ENCODE data around the gene KIAA1191. TPM values are rescaled to one million over a fixed set of nuclear protein-coding genes. Genes with fewer than 3 reads are reported as not detected.

Gene KIAA1191
- total RNA-seq, 2 experiments from 2014 or later = 64.8 TPM

DNA sequence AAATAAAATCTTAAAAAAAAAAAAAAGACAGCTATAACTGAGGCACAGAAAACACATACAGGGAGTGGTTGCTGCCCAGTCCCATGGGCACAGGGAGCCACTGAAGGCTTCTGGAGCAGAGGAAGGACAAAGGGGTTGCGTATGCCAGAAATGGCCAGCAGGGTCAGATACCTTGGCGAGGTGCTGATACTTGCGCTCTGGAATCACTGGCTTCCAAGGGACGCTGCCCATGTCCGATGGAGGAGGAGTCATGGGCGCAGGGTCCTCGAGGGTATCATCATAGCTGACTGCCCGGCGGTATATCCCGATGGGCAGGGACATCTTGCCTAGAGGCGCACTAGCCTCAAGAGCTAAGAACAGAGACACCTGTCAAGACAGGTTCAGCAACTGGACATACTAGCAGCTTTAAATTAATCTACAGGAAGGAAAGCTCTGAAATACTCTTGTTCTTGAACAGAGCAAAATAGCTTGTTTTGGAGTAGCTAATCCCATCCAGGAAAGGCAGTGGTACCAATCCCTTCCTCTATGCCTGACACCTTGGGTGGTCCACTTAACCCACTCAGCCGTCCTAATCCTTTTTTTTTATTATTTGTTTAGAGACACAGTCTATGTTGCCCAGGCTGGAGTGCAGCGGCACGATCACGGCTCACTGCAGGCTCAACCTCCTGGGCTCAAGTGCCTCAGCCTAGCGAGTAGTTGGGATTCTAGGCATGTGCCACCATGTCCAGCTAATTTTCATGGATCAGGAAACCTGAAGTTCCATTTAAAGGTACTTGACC, 6.0 kb downstream of the KIAA1191 start:
- intact Hi-C loops (cut with DNase I, micrococcal nuclease) = no loop called here
- ATAC-seq (ENCODE audit: poor library complexity) = no peak

DNA sequence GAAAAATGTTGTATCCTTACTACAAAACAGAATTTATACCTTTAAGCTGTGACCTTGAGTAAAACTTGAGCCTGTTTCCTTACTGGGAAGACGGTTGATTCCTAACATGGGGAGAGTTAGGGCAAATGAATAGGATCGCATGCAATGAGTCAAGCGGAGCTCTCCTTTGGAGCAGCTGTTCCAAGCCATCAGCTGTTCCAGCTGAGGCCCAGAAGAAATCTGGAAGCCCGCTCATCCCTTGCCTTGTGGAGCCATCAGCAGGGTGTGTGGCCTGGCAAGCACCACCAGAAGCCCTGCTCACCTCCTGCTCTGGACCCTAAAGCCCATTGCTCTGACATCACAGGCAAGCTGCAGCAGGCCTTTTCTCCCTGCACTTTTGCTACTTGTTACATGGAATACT, 8.0 kb downstream of the KIAA1191 start:
- peaks cover 33% of the 10 kb centered on the region for H3K4me1 Mint-ChIP-seq (ENCODE audit: low read depth)
- H3K27me3 Mint-ChIP-seq = no peaks in the 10 kb centered on the region
- Histone ChIP-seq H3K27me3 (ENCODE audit: control insufficient read depth in 1 of 2, insufficient read depth in 2 of 2, low read length in 2 of 2) (no peaks in the 10 kb centered on the region), H3K4me1 (ENCODE audit: insufficient read depth, low read length) (peaks cover 3% of the 10 kb centered on the region), H3K9me3 (ENCODE audit: control insufficient read depth in 1 of 2, insufficient read depth in 1 of 2, low read length in 2 of 2) (no peaks in the 10 kb centered on the region), H3K4me3 (ENCODE audit: low read length) (no peak overlapping the region), H3K36me3 (ENCODE audit: insufficient read depth, low read length) (peaks cover 94% of the 10 kb centered on the region), H3K27ac (ENCODE audit: low read depth in 1 of 2, low read length in 2 of 2) (no peak overlapping the region)
- intact Hi-C loops (cut with DNase I, micrococcal nuclease) = no loop called here
- H3K36me3 Mint-ChIP-seq (ENCODE audit: low read depth) = peaks cover 98% of the 10 kb centered on the region
- ChIA-PET POLR2A (no interaction called here), CTCF (no interaction called here)
- peak overlapping the region; percentile 22 for H3K27ac Mint-ChIP-seq
- no peak for ATAC-seq (ENCODE audit: poor library complexity)
- H3K4me3 Mint-ChIP-seq = no peak overlapping the region
- TF ChIP-seq, protein P1, sequence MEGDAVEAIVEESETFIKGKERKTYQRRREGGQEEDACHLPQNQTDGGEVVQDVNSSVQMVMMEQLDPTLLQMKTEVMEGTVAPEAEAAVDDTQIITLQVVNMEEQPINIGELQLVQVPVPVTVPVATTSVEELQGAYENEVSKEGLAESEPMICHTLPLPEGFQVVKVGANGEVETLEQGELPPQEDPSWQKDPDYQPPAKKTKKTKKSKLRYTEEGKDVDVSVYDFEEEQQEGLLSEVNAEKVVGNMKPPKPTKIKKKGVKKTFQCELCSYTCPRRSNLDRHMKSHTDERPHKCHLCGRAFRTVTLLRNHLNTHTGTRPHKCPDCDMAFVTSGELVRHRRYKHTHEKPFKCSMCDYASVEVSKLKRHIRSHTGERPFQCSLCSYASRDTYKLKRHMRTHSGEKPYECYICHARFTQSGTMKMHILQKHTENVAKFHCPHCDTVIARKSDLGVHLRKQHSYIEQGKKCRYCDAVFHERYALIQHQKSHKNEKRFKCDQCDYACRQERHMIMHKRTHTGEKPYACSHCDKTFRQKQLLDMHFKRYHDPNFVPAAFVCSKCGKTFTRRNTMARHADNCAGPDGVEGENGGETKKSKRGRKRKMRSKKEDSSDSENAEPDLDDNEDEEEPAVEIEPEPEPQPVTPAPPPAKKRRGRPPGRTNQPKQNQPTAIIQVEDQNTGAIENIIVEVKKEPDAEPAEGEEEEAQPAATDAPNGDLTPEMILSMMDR (IDR thresholded peaks at IDR 0.05) = no peak
- DNase-seq = no peak
- no peaks in the 10 kb centered on the region for H3K9me3 Mint-ChIP-seq

More for the DNA sequence above, 6.0 kb downstream of the KIAA1191 start:
- Mint-ChIP-seq H3K36me3 (ENCODE audit: low read depth) (peaks cover 85% of the 10 kb centered on the region), H3K4me1 (ENCODE audit: low read depth) (peaks cover 41% of the 10 kb centered on the region), H3K27me3 (no peaks in the 10 kb centered on the region), H3K4me3 (no peak overlapping the region), H3K27ac (no peak overlapping the region), H3K9me3 (no peaks in the 10 kb centered on the region)
- no peaks in the 10 kb centered on the region for H3K9me3 ChIP-seq (ENCODE audit: control insufficient read depth in 1 of 2, insufficient read depth in 1 of 2, low read length in 2 of 2)
- no peak overlapping the region for H3K27ac ChIP-seq (ENCODE audit: low read depth in 1 of 2, low read length in 2 of 2)
- POLR2A ChIA-PET = interaction anchor here (1.5 kb wide), 1 partner anchor 92 kb away, joined by 3 read pairs; no protein-coding TSS in a partner anchor
- DNase-seq = no peak
- no peaks in the 10 kb centered on the region for H3K27me3 ChIP-seq (ENCODE audit: control insufficient read depth in 1 of 2, insufficient read depth in 2 of 2, low read length in 2 of 2)
- H3K36me3 ChIP-seq (ENCODE audit: insufficient read depth, low read length) = peaks cover 80% of the 10 kb centered on the region
- no peak overlapping the region for H3K4me3 ChIP-seq (ENCODE audit: low read length)
- TF ChIP-seq, protein P1 (IDR thresholded peaks at IDR 0.05) = no peak
- CTCF ChIA-PET = no interaction called here
- H3K4me1 ChIP-seq (ENCODE audit: insufficient read depth, low read length) = peaks cover 13% of the 10 kb centered on the region

DNA sequence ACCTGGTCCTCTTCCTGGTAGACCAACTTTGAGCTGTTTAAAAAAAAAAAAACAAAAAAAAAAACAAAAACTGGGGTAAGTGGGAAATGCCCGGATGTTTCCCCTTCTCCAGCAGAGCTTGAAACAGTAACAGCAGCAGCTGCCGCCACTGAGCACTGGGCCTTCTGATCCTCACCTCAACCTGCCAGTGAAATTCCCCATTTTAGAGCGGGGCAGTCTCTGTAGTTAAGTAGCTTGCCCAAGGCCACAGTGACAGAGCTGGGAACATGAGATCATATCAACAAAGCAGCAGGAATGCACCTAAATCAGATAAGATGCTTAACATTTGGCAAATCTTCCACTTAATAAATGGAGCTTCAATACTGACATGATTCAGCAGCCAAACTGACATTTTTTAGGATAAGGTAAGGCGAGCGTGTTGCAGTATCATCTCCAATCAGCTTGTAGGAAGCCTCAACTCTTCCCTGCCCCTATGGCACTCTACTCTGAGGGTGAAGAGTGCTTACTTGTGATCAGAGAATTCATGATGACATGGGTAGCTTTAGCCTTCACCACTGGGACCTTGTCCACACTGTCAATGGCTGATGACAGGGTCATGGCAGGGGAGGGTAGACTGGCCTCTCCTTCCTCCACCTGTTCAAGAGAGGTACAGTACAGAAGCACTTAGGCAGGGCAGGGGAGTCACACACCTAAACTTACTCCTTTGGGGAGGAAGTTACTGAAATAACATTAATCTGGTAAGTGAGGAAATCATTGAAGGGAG, 9.3 kb downstream of the KIAA1191 start:
- Mint-ChIP-seq H3K27ac (peak overlapping the region; percentile 22), H3K9me3 (no peaks in the 10 kb centered on the region), H3K27me3 (no peaks in the 10 kb centered on the region), H3K36me3 (ENCODE audit: low read depth) (peaks cover 98% of the 10 kb centered on the region), H3K4me1 (ENCODE audit: low read depth) (peaks cover 22% of the 10 kb centered on the region), H3K4me3 (no peak overlapping the region)
- ChIA-PET POLR2A (interaction anchor here (1.7 kb wide), 1 partner anchor 9 kb away, joined by 9 read pairs; the partner anchor contains the start of gene KIAA1191), CTCF (interaction anchor here (0.7 kb wide), 1 partner anchor 120 kb away, joined by 4 read pairs; no protein-coding TSS in a partner anchor)
- ATAC-seq (ENCODE audit: poor library complexity) (no peak), DNase-seq (no peak)
- H3K4me1 ChIP-seq (ENCODE audit: insufficient read depth, low read length) = peaks cover 3% of the 10 kb centered on the region
- TF ChIP-seq, protein P1 (IDR thresholded peaks at IDR 0.05) = no peak
- peaks cover 98% of the 10 kb centered on the region for H3K36me3 ChIP-seq (ENCODE audit: insufficient read depth, low read length)
- no peaks in the 10 kb centered on the region for H3K9me3 ChIP-seq (ENCODE audit: control insufficient read depth in 1 of 2, insufficient read depth in 1 of 2, low read length in 2 of 2)
- H3K4me3 ChIP-seq (ENCODE audit: low read length) = no peak overlapping the region
- H3K27ac ChIP-seq (ENCODE audit: low read depth in 1 of 2, low read length in 2 of 2) = no peak overlapping the region
- intact Hi-C loops (cut with DNase I, micrococcal nuclease) = no loop called here
- H3K27me3 ChIP-seq (ENCODE audit: control insufficient read depth in 1 of 2, insufficient read depth in 2 of 2, low read length in 2 of 2) = no peaks in the 10 kb centered on the region

Measured in CD4-positive, alpha-beta T cell (primary cell).